GM12891 (cell line): ENCODE measurements around the gene SFXN2.

Experiments
- DNase-seq: peaks from one replicate; pipeline ENCODE4 v3.0.0; 2011; ENCODE audit warnings: low spot score; ENCODE audit not compliant: insufficient read length
- FAIRE-seq: peaks from 2 replicates; lab custom pipeline; 2011; peaks lifted over from hg19 to GRCh38; lab: Jason Lieb, UNC
- PAX5 ChIP-seq: IDR thresholded peaks from 2 replicates; pipeline ENCODE4 v1.6.1; 2011; ENCODE audit warnings: low read length, moderate library complexity, mild to moderate bottlenecking; ENCODE audit not compliant: insufficient read depth, severe bottlenecking
- POLR2A ChIP-seq: IDR thresholded peaks from 2 replicates; pipeline ENCODE4 v1.6.1; 2011; ENCODE audit warnings: low read depth, low read length, control low read depth
- POLR2AphosphoS5 ChIP-seq: IDR thresholded peaks from 2 replicates; pipeline ENCODE4 v1.6.1; 2011; ENCODE audit warnings: low read depth, low read length, control low read depth
- POU2F2 ChIP-seq: IDR thresholded peaks from 2 replicates; pipeline ENCODE4 v1.6.1; 2011; ENCODE audit warnings: low read depth, mild to moderate bottlenecking, control low read depth, low read length, moderate library complexity
- SPI1 ChIP-seq: IDR thresholded peaks from 2 replicates; pipeline ENCODE4 v1.6.1; 2011; ENCODE audit warnings: low read depth, low read length, control low read depth
- TAF1 ChIP-seq: IDR thresholded peaks from 2 replicates; pipeline ENCODE4 v1.6.1; 2011; ENCODE audit warnings: low read depth, low read length, control low read depth

Gene SFXN2

DNA sequence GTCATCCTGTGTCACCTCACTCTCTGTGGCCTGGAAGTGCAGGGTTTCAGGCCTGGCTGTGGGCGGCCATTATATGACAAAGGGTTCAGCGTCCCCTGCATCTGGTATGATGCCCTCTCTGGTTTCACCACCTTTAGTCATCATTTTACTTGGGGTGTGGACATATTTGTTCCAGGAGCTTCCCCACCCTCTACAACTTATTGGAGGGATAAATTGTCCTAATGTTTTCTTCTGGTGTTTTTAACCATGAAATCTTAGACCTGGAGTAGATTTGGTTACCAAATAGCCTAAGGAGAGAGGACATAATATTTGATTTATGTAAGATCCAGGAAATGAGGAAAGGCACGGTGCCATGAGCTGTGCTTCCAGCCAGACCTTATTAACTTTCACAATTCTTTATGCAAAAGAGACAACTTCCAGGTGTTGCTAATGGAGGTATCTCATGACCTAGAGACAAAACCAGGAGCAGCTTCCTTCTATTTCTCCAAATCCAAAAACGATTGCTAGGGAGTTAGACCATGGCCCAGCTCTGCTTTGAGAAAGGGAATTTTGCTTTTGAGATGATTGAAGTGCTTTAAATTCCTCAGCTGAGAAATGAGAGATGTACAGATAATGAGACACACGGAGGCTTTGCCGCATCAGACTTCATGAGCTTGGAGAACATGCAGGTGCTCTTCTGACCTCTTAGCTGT is 50.2 kb downstream of the SFXN2 start:
- no peak for DNase-seq
- no peak for TF ChIP-seq TAF1
- TF ChIP-seq POU2F2: no peak
- no peak for TF ChIP-seq POLR2AphosphoS5
- TF ChIP-seq PAX5: no peak
- TF ChIP-seq POLR2A: no peak
- no peak for TF ChIP-seq SPI1
- no peak for FAIRE-seq

DNA sequence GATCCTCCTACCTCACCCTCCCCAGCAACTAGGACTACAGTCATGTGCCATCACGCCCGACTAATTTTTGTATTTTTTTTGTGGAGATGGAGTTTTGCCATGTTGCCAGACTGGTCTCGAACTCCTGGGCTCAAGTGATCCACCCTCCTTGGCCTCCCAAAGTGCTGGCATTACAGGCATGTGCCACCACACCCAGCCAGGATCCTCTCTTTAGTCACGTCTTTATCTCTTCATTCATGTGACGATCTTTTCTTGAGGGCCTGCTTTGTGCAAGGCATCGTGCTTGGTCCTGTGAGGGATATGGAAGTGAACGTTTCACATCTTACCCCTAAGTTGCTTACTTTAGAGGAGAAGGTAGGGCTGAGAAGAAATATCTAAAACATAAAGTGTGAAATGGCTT is 50.9 kb downstream of the SFXN2 start:
- TF ChIP-seq SPI1 (no peak), POU2F2 (no peak), PAX5 (no peak), POLR2AphosphoS5 (no peak), TAF1 (no peak), POLR2A (no peak)
- FAIRE-seq (no peak), DNase-seq (no peak)

DNA sequence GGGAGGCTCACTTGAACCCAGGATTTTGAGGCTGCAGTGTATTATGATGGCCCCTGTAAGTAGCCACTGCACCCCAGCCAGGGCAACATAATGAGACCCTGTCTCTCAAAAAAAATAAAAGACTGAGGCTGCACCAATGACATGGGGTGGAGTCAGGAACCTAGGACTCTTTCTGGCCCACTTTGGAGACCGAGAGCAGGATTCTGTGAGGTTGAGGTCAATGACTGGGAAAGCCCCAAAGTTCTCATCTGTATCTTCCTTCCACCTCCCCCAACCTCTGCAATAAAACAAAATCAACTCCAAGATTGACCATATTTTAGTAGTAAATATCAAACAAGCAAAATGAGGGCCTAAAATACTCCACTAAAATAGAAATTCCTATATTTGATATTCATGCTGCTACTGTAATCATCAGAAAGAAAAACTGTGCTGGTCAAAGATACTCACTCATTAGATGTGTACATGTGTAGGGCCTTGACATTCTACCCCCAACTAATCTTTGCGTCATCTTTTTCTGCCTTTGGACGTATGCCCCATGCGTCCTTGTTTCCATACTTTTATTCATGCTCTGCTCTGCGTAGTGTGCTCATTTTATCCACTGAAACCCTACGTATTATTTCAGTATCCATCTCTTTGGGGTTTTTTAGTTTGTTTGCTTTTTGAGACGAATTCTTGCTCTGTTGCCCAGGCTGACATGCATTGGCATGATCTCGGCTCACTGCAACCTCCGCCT is 53.2 kb downstream of the SFXN2 start:
- FAIRE-seq (no peak), DNase-seq (no peak)
- TF ChIP-seq POU2F2: no peak
- TF ChIP-seq TAF1: no peak
- TF ChIP-seq PAX5: no peak
- TF ChIP-seq POLR2AphosphoS5: no peak
- no peak for TF ChIP-seq SPI1
- no peak for TF ChIP-seq POLR2A

DNA sequence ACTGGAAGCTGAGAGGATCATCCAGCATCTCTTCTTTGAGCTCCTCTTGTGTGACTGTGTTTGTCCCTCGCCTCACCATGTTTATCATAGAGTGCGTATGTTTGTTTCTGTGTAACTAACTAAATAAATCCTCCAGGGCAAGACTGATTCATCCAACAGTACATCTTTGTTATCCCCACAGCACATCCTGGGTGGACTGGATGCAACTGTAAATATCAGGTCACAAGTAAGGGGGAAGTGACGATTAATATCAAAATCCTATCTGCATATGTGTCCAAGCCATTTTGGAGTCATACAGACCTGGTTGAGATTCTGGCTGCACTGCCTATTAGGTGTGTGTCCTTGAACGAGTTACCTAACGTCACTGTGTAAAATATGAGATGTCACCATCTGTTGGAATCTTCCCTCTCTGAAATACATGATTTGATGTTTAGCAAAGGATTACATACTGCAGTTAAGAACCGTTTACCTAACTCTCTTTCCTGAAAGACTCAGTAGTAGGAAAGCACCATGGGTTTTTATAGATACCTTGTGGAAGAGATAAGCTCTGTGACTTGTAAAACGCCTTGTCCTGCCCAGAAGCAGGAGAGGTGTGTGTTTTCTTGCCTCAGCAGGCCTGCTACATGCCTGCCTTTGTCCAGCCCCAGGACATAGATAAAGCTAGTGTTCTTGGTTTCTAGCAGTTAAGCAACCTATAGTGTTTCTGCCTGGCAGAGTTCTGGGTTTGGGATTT is 55.1 kb downstream of the SFXN2 start:
- no peak for DNase-seq
- FAIRE-seq: no peak
- no peak for TF ChIP-seq POLR2A
- no peak for TF ChIP-seq POU2F2
- no peak for TF ChIP-seq PAX5

DNA sequence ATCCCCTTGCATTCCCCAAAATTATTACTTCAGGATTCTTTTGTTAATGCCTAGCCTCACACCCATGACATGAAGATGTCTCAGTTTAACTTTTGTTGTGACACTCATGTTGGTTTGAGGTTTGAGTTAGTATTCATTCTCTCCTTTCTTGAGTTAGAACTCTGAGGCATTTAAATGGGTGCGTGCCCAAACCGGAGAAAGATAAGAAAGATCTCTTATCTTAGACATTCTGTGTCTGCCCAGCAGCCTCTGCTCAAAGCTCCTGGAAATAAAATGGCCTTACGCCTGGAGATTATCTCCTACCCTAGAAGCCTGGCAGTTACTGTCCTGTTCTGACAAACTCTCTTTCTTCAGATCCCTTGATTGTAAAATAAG is 55.7 kb downstream of the SFXN2 start:
- DNase-seq: no peak
- TF ChIP-seq TAF1 (no peak), POU2F2 (no peak), SPI1 (no peak), PAX5 (no peak), POLR2AphosphoS5 (no peak), POLR2A (no peak)
- no peak for FAIRE-seq

DNA sequence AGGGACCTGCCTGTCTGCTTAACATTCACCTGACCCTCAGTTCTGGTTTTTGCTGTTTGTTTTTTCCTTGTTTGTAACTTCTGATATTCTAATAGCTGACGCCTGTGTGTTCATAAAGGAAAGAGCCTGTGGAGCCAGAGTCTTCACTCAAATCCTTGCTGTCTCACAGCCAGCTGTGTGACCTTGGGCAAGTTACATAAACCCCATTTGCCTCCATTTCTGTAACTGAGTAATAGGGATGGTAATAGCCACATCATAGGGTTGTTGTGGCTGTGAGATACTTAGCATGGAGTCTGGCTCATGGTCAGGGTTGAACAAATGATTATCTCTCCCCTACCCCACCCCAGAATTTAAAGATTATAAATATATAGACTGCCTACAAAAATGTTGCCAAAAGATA is 56.4 kb downstream of the SFXN2 start:
- DNase-seq: no peak
- peak; percentile 35 for FAIRE-seq
- no peak for TF ChIP-seq POLR2AphosphoS5
- TF ChIP-seq SPI1: no peak

DNA sequence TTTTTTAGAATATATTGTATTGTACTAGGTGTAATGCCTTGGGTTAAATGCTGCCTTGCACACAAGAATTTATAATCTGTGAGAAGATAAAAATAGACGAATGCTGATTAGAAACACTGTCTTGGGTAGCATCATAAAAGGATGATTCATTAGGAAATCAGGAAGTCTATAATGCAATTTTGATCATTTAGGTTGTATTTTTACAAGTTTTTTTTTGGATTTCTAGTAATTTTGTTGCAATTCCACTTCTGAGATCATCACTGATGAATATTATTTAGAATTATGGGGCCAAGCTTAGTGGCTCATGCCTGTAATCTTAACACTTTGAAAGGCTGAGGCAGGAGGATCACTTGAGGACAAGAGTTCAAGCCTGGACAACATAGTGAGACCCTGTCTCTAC is 58.9 kb downstream of the SFXN2 start:
- no peak for DNase-seq
- no peak for TF ChIP-seq TAF1
- TF ChIP-seq POU2F2: no peak
- TF ChIP-seq SPI1: no peak
- no peak for TF ChIP-seq POLR2A
- no peak for TF ChIP-seq PAX5
- no peak for TF ChIP-seq POLR2AphosphoS5
- no peak for FAIRE-seq

DNA sequence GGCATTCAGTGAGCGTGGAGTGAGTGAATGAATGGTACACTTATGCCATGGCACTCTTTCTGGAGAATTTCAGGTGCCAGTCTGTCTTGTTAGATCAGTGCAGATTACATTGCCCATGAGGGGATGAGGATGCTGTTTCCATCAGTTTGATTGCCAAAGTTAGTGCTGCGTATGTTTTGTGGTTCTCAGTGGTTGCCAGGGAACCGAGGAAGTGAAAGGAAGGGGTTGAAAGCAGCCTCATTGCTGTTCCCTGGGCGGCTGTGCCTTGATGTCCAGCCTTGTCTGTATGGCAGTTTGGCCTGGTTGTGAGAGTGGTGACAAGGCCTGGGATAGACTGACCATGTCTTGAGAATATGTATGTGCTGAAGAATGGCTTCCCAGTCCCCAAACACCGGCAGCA is 59.5 kb downstream of the SFXN2 start:
- TF ChIP-seq SPI1 (peak; percentile 39; the same call in 1 of the 2 replicates), PAX5 (no peak)
- peak; percentile 48 for FAIRE-seq
- no peak for DNase-seq

DNA sequence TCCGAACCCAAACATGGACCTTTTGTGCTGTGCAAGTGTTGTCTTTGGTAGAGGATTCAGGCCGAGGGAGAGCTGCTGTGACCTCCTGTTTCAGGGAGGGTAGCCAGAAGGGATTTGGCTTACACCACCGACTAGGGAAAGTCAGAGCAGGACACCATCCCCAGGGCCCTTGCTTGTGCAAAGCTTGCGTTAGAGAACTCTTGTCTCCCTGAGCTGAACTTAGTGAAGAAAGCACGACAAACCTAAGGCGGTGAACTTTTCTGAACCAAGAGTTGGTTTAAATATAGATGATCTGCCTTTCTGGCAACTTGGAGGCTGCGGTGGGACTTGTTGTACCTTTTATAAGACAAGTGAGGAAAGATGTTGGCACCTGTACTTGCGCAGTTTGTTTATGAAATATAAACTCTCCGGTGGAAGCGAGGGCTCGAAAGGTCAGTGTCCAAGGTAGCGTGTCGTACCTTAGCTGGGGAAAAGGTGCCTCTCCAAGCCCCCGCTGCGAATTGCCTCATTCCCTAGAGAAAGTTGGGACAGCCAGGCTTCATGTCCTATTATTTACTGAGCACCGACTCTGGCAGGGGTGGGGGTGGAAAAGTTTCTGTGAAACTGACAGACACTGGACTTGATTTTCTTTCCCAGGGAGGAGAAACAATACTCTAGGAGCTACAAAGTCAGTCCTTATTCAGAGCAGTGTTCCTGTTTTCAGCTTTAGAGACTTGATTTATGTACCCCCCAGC is 60.9 kb downstream of the SFXN2 start:
- no peak for DNase-seq
- no peak for FAIRE-seq
- TF ChIP-seq POLR2AphosphoS5 (no peak), POLR2A (no peak), POU2F2 (no peak), TAF1 (no peak), SPI1 (no peak), PAX5 (no peak)
